Keratinocyte (primary cell): Measurements from ENCODE around the gene PNKD. TPM values are rescaled to one million over a fixed set of nuclear protein-coding genes. Genes with fewer than 3 reads are reported as not detected.

Experiments used
- DNase-seq: peaks from one replicate; pipeline ENCODE4 v3.0.0-alpha.2; 2011; ENCODE audit warnings: low read depth, missing footprints, low spot score
- FAIRE-seq: peaks from 2 replicates; lab custom pipeline; 2011; peaks lifted over from hg19 to GRCh38; lab: Jason Lieb, UNC
- H2AFZ ChIP-seq: 2 replicates; pipeline ENCODE4 v1.6.0; 2012; ENCODE audit warnings: low read length, control low read depth, inconsistent platforms; ENCODE audit not compliant: control insufficient read depth
- H3K27ac ChIP-seq: 2 replicates; pipeline ENCODE4 v1.5.1; 2011; ENCODE audit warnings: low read length; ENCODE audit not compliant: control insufficient read depth, insufficient read depth
- H3K27me3 ChIP-seq: 3 replicates; pipeline ENCODE4 v1.6.0; 2011; ENCODE audit warnings: low read length; ENCODE audit not compliant: control insufficient read depth, insufficient read depth; ENCODE audit errors: extremely low read depth
- H3K36me3 ChIP-seq, 2 experiments: 2 replicates in 1 of 2; 3 replicates in 1 of 2; pipeline ENCODE4 v1.5.1; 2011; ENCODE audit warnings: low read length in 2 of 2, mild to moderate bottlenecking in 1 of 2; ENCODE audit not compliant: control insufficient read depth in 2 of 2, insufficient read depth in 2 of 2; ENCODE audit errors: extremely low read depth in 1 of 2
- H3K4me1 ChIP-seq: 3 replicates; pipeline ENCODE4 v1.5.1; 2011; ENCODE audit warnings: low read length; ENCODE audit not compliant: control insufficient read depth, insufficient read depth; ENCODE audit errors: extremely low read depth
- H3K4me2 ChIP-seq: 3 replicates; pipeline ENCODE4 v1.6.0; 2011; ENCODE audit warnings: low read depth, low read length; ENCODE audit not compliant: control insufficient read depth, insufficient read depth; ENCODE audit errors: extremely low read depth
- H3K4me3 ChIP-seq, 3 experiments: fragments of 200-600 bp in 1 of 3; sonication (generic) in 1 of 3; 2 replicates in 2 of 3; 3 replicates in 1 of 3; pipeline ENCODE4 v1.5.1; 2011 to 2016; ENCODE audit warnings: low read length in 3 of 3, mild to moderate bottlenecking in 3 of 3, control low read depth in 2 of 3, inconsistent platforms in 1 of 3, low read depth in 1 of 3, mixed read lengths in 1 of 3, mixed run types in 1 of 3, moderate library complexity in 1 of 3; ENCODE audit not compliant: control insufficient read depth in 2 of 3, insufficient read depth in 2 of 3; ENCODE audit errors: extremely low read depth in 1 of 3
- H3K79me2 ChIP-seq: 2 replicates; pipeline ENCODE4 v1.6.0; 2012; ENCODE audit warnings: low read length; ENCODE audit not compliant: control insufficient read depth, insufficient read depth
- H3K9ac ChIP-seq: 3 replicates; pipeline ENCODE4 v1.6.0; 2011; ENCODE audit warnings: low read length; ENCODE audit not compliant: control insufficient read depth, insufficient read depth; ENCODE audit errors: extremely low read depth
- H3K9me1 ChIP-seq: 3 replicates; pipeline ENCODE4 v1.6.0; 2011; ENCODE audit warnings: low read length; ENCODE audit not compliant: control insufficient read depth, insufficient read depth; ENCODE audit errors: extremely low read depth
- H3K9me3 ChIP-seq: 2 replicates; pipeline ENCODE4 v1.5.1; 2012; ENCODE audit warnings: low read depth, low read length; ENCODE audit not compliant: control insufficient read depth
- H4K20me1 ChIP-seq: 3 replicates; pipeline ENCODE4 v1.6.0; 2011; ENCODE audit warnings: low read length; ENCODE audit not compliant: control insufficient read depth, insufficient read depth; ENCODE audit errors: extremely low read depth
- CTCF ChIP-seq, 3 experiments: IDR thresholded peaks in 1 of 3; conservative IDR thresholded peaks in 1 of 3; optimal IDR thresholded peaks in 1 of 3; 2 replicates in 2 of 3; 3 replicates in 1 of 3; pipeline versions ENCODE3 to v1.5.1; 2011; ENCODE audit warnings: low read length in 3 of 3, mild to moderate bottlenecking in 3 of 3, moderate library complexity in 2 of 3, control low read depth in 1 of 3, inconsistent platforms in 1 of 3; ENCODE audit not compliant: insufficient read depth in 2 of 3; ENCODE audit errors: extremely low read depth in 1 of 3
- EZH2 ChIP-seq: IDR thresholded peaks from one replicate; pipeline ENCODE4 v1.6.1; 2012; ENCODE audit warnings: inconsistent platforms, mild to moderate bottlenecking, low read length, moderate library complexity
- dilution Hi-C: fragments of 300-500 bp; cut with MboI; formaldehyde crosslinking; loops from one replicate; pipeline ENCODE4 v1.7.0; 2020; ENCODE audit warnings: low sequenced_read_pairs; ENCODE audit not compliant: extremely low pct_ligation_motif_present
- polyA plus RNA-seq, 5 experiments: library from polyadenylated mRNA; depleted of rRNA in 3 of 5; stranded (reverse) in 3 of 5; stranded (forward) in 1 of 5; unstranded in 1 of 5; fragments of >200 nt; gene quantifications; 1 replicate in 1 of 5; 2 replicates in 3 of 5; 3 replicates in 1 of 5; pipeline versions ENCODE4 v1.2.1 to v1.2.3, GENCODE V29; 2011 to 2012; ENCODE audit warnings: missing spikeins in 2 of 5, low read depth in 1 of 5, low replicate concordance in 1 of 5

Gene PNKD
- polyA plus RNA-seq, 1 donor (not counting 4 experiments of a cell fraction or from before 2014, with no cell fraction given), result 22.8 TPM

- Histone ChIP-seq H3K27ac (no peak overlapping the region), H3K9me1 (no peaks in the 10 kb centered on the region), H3K9ac (peak overlapping the region; percentile 28), H3K36me3 (no peaks in the 10 kb centered on the region), H3K4me2 (peak overlapping the region; percentile 68), H3K9me3 (no peaks in the 10 kb centered on the region), H3K4me1 (peaks cover 20% of the 10 kb centered on the region), H3K79me2 (no peaks in the 10 kb centered on the region), H3K27me3 (no peaks in the 10 kb centered on the region), H2AFZ (peak overlapping the region; percentile 66), H3K4me3 (peak overlapping the region; percentile 36 to 49 (median 45)), H4K20me1 (no peaks in the 10 kb centered on the region)
- DNase-seq, result no peak
- TF ChIP-seq CTCF (optimal IDR thresholded peaks at IDR 0.05 in 1 of 3, IDR thresholded peaks at IDR 0.05 in 1 of 3, conservative IDR thresholded peaks at IDR 0.05 in 1 of 3; ENCODE audit: extremely low read depth in 1 of 3, insufficient read depth in 2 of 3, low read length in 3 of 3), result no peak
- no peak for TF ChIP-seq EZH2
- dilution Hi-C loops, result no loop called here
- FAIRE-seq, result peak; percentile 26
Observed at GRCh38 chr2:218322768-218323525, 52.6 kb downstream of the PNKD start.

GRCh38 chr2:218323526-218324472 is 53.5 kb downstream of the PNKD start:
- FAIRE-seq, result peak; percentile 32
- peak overlapping the region; percentile 68 for H3K4me2 ChIP-seq
- H4K20me1 ChIP-seq, result no peaks in the 10 kb centered on the region
- no peak for DNase-seq
- H3K9me1 ChIP-seq, result no peaks in the 10 kb centered on the region
- H3K4me1 ChIP-seq, result peaks cover 20% of the 10 kb centered on the region
- peak overlapping the region; percentile 65 for H2AFZ ChIP-seq
- H3K36me3 ChIP-seq, result no peaks in the 10 kb centered on the region
- dilution Hi-C loops, result no loop called here
- H3K9ac ChIP-seq, result peak overlapping the region; percentile 28
- peak overlapping the region; percentile 36 to 49 (median 45) for H3K4me3 ChIP-seq
- no peak overlapping the region for H3K27ac ChIP-seq
- no peaks in the 10 kb centered on the region for H3K9me3 ChIP-seq
- TF ChIP-seq EZH2 (no peak), CTCF (optimal IDR thresholded peaks at IDR 0.05 in 1 of 3, IDR thresholded peaks at IDR 0.05 in 1 of 3, conservative IDR thresholded peaks at IDR 0.05 in 1 of 3; ENCODE audit: extremely low read depth in 1 of 3, insufficient read depth in 2 of 3, low read length in 3 of 3) (no peak)
- H3K27me3 ChIP-seq, result no peaks in the 10 kb centered on the region
- no peaks in the 10 kb centered on the region for H3K79me2 ChIP-seq
